GM18907 (cell line): ENCODE measurements around the gene DZIP1L.
A peak's percentile ranks its signal among the peaks of the same experiment; 100 is the strongest.
"Not testable (repeated sequence)": the region's sequence is repeated elsewhere in the genome, so short reads cannot be mapped to it uniquely, and the experiment has no call there.

Source experiments
- ATAC-seq: cut with Tn5 transposase; IDR thresholded peaks from one replicate; pipeline ENCODE4 v1.9.1; 2021; ENCODE audit warnings: mild to moderate bottlenecking, moderate library complexity; ENCODE audit not compliant: unreplicated experiment

Gene DZIP1L

DNA sequence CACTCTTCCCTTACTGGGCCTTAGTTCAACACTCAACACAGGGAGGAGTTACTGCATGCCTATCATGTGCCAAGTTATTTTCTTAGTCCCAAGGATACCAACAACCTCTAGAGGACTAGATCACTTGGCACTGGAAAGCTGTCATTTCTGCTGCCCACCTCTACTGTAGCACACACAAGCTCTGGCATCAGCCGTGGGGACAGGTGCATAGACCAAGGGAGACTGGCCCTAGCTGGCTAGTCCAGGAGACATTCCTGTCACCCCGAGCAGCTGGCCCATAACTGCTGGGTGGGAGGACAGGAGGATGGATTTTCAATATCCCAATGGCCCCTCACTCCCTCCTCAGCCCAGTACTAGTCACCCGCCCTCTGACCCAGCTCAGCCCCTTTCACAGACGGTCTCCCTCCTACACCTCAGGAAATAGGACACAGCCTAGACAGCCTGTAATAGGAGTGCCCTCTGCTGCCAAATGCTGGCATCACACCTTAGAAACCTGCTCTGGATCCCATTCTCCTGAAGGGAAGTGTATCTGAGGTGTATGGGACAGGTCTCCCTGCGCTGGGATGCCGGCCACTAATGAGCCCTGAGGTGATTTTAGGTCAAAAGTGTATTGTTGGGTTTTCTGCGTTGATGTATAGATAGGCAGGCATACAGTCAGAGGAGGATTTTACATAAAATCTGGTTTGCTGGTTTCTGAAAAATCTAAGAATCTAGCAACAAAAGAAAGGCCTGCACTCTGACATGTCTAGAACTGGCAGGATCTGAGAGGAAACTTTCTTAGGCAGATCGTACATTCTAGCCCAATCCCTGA, 3.4 kb upstream of the DZIP1L start:
- ATAC-seq: no peak

DNA sequence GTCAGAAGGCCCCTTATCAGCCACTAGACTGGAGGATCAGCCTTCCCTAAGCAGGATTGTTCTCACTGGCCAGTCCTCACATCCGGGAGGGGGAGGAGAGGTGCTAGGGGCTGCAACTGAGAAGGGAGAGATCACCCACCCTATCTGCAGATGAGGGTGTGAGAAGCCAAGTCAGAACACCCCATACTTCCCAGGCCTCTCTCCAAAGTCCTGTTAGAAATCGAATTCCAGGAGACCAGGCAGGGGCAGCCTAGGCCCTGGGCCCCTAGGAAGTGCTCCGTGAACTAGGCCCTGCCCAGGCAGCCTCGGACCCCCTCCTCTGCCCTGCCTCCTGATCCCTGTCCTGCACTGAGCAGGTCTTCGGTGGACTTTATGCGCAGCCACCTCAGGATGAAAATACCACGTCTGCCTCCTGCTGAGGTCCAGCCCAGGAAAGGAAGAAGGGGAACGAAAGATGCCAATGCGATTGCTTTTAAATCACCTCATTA, 933 bp downstream of the DZIP1L start:
- ATAC-seq: no peak

DNA sequence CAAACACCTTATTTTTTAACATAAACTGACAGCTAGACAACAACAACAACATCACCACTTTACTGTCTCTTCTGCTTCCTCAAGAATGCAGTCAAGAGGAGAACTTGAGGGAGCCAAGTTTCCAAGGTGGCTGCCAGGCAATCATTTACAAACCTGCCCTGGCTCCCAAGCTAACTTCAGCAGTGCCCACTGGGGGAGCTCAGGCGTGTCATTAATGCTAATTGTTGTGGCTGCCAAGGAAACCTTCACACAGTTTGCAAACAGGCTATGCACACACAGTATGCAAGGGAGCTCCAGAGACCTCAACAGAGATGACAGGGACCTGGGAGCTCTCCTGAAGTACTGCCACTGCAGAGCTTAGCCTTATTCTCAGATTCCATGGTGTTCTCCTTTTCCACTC, 2.1 kb downstream of the DZIP1L start:
- ATAC-seq: no peak

DNA sequence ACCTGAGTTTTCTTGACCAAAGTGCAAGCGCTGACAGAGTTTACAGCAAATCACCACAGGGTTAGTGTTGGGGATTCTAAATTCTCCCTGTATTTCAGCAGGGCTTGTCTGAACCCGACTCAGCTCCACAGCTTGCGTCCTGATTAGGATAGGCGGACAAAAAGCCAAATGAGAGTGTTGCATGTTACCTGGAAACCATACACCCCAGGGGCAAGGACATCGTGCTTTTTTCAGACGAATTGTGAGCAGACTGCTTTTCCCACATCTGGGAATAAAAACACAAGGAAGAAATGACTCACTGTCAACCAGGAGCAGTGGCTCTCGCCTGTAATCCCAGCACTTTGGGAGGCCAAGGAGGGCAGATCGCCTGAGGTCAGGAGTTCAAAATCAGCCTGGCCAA, 3.0 kb downstream of the DZIP1L start:
- ATAC-seq: no peak

DNA sequence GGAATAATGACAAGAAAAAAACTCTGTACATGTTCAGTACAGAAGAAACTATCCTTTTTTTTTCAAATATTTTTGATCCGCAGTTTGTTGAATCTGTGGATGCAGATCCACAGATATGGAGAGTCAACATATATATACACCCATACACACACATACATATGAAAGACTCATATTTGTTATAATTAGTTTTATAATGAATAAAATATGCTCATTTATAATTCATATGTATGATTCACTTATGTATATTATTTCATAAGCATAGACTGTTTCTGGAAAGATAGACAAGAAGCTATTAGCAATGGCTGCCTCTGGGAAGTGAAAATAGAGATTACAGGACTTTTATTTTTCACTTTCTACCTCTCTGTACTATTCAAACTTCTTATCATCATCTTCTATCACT, 9.8 kb downstream of the DZIP1L start:
- no peak for ATAC-seq

DNA sequence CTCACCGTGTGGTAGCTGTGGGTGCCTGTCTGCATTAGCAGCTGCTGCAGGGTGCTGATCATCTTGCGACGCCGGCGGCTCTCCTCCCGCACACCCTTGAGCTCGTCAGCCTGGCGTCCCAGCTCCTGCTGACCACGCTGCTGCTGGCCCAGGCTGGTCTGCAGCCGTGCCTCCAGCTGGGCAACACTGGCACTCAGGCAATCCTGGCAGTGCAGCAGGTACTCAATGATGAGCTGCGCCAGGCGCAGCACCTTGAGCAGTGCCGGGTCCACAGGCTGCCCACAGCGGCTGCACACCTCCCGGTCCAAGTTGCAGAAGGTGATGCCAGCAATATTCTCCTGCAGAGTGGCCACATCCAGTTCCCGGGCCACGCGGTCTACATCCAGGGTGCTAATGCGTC, 11.9 kb downstream of the DZIP1L start:
- no peak for ATAC-seq

DNA sequence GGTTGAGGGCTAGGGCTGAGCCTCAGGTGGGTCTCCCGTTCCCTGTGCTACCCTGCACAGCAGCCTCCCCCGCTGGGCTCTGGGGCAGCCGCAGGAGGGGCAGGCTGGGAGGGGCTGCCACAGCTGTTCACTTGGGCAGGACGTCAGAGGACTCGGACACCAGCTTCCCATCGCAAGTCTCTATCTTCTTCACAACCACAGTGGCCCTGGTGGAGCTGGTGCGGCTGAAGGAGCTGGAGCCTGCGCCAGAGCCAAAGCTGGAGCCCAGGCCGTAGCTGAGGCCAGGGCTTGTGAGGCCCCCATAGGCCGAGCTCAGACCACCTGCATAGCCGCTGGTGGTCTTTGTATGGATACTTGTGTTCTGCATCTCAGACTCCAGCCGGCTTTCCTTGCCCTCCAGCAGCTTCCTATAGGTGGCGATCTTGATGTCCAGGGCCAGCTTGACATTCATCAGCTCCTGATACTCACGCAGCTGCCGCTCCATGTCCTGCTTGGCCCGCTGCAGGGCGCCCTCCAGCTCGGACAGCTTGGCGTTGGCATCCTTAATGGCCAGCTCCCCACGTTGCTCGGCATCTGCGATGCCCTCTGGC, 14.0 kb downstream of the DZIP1L start:
- not testable (repeated sequence) for ATAC-seq

DNA sequence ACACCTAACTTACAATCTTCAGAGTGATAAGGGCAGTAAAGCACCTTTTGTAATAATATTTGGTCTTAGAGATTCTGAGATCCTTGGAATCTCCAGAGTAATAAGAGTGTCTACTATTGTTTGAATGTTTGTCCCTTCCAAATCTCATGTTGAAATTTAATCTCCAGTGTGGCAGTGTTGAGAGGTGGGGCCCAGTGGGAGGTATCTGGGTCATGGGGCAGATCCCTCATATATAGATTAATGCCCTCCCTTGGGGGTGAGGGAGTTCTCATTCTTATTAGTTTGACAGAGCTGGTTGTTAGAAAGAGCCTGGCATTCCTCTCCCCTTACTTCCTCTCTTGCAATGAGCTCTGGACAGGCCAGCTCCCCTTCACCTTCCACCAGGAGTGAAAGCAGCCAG, 16.0 kb downstream of the DZIP1L start:
- no peak for ATAC-seq

DNA sequence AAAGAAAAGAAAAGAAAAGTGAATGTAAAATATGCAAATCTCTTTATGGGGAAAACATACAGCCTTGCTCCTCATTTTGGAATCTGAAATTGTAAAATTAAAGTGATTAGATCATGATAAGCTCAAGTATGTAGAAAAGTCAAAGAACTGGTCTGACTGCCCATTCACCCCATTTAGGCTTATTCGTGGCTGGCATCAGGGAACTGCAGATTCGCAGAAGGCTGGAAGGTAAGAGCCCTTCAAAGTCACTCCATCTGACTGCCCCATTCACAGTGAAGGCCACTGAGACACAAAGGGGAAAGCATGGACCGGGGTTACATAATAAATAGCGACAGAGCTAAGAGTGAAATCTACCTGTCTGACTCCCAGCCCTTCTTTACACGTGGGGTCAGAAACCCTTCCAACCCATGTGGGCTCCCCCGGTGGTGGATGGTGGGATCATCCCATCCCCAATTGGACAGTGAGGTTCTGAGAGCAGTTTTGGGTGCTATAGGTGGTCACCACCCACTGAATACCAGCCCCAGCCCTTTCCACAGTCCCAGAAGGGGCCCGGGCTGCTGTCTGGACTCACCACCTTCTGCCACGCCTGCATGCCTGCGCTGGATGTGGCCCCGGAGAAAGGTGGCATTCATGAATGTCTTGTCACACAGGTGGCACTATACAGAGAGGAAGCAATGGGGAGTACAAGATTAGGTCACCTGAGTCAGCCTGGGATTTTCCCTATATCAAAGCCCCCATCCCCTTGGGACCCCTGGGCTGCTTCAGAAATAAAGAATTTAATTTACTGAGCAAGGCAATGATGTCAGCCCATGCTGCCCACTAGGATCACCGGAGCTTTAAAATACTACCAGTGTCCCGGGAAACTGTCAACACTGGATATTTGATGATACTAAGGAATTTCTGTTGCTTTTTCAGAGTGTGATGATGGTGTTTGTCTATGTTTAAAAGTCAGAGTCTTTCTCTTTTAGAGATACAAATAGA, 17.9 kb downstream of the DZIP1L start:
- ATAC-seq: no peak

DNA sequence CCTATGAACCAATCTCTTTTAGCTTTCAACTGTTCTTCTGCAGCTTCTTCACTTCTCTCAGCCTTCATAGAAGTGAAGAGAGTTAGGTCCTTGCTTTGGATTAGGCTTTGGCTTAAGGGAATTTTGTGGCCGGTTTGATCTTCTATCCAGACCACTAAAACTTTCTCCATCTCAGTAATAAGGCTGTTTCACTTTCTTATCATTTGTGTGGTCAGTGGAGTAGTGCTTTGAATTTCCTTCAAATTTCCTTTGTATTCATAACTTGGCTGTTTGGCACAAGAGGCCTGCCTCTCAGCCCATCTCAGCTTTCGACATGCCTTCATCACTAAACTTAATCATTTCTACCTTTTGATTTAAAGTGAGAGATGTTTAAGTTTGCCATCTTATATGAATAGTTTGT, 21.7 kb downstream of the DZIP1L start:
- no peak for ATAC-seq

DNA sequence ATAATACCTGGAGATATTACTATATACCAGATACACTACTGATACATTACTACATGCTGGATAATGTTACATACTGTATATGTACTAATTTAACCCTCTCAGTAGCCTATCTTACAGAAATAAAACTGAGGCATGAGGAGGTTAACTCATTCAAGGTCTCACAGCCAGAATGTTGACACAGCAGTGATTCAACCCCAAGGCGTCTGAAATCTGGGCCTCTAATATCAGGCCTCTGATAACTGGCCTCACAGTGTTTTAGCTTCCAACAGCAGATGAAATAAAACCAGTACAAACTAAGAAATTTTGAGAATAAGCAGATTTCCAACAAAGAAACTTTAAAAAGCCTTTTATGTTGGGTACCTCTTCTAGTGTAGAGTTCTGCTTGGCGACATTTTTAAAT, 23.4 kb downstream of the DZIP1L start:
- ATAC-seq: no peak

DNA sequence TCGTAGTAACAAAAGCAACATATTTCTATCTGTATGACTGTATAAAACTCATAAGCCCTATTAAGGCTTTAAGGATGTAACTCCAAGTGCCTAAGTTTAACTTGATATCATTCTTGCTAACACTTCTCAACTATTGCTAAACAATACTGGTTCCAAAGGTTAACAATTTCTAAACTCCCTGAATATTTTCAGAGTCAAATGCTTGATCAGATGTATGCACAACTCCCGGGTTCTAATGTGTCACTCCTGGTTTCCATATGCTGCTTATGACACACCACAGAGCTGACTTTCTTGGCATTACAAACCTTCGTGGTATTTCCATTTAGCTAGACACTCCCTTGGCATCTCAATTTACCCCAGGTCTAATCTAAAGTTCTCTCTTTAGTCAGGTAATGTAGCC, 26.3 kb downstream of the DZIP1L start:
- ATAC-seq: no peak

DNA sequence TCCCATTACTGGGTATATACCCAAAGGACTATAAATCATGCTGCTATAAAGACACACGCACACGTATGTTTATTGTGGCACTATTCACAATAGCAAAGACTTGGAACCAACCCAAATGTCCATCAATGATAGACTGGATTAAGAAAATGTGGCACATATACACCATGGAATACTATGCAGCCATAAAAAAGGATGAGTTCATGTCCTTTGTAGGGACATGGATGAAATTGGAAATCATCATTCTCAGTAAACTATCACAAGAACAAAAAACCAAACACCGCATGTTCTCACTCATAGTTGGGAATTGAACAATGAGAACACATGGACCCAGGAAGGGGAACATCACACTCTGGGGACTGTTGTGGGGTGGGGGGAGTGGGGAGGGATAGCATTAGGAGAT, 29.7 kb downstream of the DZIP1L start:
- ATAC-seq: not testable (repeated sequence)

DNA sequence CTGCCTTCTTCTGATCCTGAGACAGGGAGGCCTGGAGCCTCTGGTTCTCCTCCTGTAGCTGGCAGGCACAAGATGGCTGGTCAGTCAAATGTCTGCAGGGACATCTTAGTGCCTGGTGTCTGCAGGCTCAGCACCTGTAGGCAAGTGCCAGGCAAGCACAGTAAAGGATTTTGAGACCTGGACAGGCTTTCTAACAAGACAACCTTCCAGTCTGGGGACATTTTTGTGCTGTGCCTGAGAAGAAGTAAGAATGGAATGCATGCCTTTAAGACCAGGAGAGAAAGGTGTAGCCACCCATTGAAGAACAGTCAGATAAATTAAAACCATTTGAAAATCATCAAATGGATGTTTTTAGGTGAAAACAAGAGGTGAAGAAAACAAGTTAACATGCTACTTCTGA, 31.2 kb downstream of the DZIP1L start:
- ATAC-seq: no peak

DNA sequence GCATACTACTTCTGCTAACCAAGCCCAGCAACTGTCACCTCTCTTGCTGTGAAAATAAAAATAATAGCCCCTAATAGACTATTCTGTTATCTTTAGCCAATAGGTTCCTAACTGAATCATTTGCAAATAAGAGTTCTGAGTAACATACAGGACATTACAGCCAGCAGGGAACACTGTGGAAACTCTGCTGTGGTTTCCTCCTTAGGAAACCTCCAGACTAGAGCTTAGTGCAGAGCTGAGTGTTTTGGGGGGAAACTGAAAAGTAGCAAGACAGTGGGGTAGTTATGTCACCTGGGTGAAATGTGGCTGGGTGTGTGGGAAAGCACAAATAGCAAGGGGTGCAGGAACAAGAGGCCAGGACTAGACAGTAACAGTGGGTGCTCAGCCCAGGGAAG, 32.4 kb downstream of the DZIP1L start:
- peak; percentile 46 for ATAC-seq

DNA sequence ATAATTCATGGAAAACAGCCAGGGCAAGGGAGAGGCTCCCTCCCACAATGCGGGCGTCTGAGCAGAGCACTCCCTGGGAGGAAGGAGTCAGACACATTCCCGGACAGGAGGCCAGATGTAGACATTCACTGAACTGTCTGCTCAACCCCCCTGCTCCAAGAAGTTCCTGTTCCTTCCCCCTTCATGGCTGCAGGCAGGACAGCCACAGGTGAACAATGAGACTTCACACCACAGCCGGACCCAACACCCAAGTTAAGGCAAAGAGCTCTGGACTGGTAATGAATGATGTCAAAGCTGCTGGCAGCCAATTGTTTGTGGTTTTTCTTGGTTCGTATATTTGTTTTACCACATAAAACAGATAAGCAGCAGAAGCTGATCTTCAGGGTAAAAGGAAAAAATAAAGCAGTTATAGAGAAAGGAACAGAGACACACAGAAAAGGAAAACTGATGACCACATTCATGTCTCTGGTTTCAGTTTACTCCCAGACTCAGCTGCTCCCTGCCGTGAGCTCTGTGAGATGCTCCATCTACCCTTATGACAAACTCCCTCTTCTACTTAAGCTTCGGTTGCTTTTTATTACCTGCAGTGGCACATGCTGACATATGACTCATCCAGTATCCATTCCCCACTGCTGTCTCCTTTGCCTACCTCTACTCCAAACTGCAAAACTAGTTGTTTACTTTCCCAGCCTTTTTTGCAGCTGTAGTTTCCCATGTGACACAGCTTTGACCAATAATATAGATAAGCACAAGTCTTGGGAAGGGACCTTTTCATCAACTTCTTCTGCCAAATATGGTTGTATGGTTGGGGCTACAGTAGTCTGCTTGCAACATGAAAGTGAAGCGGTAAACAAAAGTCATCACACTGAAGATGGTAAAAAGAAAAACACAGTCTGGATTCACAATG, 33.1 kb downstream of the DZIP1L start:
- ATAC-seq: peak; percentile 71

DNA sequence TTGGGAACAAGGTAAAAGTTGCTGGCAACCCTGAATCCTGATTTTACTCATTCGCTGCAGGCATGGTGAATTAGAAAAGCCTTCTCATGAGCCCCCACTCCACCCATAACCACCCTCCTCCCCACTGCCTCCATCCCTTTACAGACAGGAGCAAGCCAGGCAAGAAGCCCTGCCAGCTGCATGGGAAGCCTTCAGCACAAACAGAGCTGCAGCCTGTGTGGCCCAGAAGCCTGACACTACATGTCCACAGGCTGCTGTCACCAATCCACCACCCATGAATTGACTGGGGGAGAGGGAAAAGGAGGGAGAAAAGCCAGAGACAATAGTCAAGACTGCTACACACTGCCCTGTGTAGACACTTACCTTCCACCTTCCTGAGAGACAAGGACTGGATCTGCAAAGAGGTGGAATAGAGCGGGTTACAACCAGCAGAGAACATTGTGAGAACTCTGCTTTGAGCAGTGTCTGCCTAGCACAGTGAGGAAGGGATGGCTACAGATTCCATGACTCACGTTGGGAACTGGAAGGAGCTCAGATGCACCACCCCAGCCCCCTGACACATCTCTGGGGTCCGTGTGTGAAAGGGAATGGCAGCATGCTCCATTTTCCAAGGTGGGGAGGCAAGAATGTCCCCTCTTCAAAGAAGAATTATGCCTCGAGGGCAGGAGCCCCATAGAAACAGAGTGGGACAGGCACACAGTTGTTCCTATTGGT, 33.9 kb downstream of the DZIP1L start:
- ATAC-seq: no peak

DNA sequence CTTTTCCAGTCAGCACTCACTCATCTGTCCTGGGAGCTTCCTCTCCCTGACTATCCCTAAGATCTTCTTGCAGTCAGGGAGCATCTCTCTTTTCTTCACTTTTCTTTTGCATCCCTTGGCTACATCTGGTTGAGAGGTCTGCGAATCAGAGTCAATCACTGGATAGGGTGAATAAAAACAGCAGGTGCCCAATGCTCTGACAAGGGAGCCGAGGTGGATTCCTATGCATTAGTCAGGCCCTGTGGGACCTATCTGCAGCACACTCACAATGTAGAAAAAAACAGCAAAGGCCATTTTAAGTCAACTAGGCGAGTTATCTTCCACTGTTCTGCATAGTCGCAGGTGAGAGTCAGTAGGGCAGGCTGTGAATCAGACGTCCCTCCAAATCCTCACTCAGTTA, 35.5 kb downstream of the DZIP1L start:
- no peak for ATAC-seq

DNA sequence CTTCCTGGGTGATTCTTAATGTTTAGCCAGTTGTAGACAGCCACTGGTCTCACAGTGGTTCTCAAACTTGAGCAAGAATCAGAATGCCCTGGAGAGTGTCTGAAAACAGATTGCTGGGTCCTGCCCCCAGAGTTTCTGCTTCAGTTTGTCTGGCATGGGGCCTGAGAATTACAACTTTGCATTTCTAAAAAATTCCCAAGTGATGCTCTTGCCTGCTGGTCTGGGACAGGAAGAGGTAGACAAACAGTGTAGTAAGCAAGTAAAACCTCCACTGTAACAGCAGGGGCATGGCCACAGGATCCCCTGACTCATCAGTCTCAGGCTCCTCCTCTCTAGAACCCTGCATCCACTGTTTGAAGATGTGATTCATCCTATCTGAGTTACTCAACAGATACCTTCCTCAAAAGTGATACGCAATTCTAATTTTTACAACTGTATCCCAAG, 36.5 kb downstream of the DZIP1L start:
- ATAC-seq: no peak

DNA sequence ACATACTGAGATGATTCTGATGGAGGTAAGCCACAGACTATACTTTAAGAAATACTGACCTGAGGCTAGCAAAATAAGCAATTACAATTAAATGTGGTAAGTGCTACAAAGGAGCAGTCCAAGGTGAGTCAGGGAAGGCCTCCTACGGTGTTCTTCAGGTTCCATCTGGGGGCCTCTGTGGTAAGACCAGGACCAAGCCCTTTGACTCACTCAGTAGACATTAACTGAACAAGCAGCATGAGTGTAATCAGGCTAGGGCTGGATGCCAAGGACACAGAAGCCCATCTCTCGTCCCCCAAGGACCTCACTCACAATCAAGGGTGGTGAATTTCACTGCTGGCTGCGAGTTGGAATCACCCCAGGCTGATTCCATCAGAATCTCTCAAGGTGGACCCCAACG, 37.3 kb downstream of the DZIP1L start:
- no peak for ATAC-seq
